HL-60/S4 treated with phorbol 12-myristate 13-acetate at 8.2 ng/mL for 4 days and 3 days (cell line): ENCODE measurements around the gene PYURF.

Source experiments
- in situ Hi-C: fragments of 300-500 bp; cut with MboI; formaldehyde crosslinking; loops from 2 replicates; pipeline ENCODE4 v1.15.0; 2022; ENCODE audit warnings: low sequenced_read_pairs

PYURF gene

DNA sequence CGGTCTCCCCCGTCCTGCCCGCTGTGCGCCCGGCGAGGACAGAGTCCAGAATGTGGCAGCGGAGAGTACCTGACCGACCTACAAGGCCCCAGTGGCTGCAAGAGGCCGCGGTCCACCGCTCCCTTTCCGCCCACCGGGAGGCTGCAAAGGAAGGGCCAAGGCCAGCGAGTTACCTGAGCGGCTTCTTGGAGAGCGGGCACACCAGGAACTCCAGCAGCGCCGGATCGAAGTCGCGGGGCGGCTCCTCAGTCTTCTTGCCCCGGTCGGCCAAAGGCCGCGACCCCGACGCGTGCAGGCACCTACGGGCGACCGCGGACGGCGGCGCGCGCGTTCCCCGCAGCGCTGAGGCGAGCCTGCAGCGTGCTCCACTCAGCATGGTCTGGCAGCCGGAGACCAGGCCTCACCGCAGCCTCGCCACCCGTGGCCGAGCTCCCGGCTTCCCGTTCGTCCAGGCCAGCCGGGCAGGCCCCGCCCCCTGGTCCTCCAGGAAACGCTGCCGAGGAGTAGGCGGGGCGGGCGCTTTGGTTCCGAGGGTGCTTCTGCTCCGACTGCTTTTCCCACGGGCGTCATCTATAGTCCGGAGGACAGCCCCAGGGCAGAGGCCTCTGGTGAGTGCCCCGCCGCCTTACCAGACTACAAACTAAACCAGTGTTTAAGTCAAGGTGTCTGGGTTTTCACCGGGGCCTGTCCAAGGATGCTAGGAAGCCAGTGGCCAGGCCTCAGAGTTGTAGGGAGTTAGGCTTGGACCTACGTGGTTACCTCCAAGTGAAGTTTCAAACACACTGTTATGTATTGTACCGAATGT is at the start of gene PYURF:
TSS of gene PYURF (minus strand) at position 452 of the 805 bp plus-strand sequence. CDS start at position 376, 76 bp downstream.
- in situ Hi-C loops, result loop anchor here (25.0 kb wide), 1 partner anchor 486 kb away; no protein-coding TSS in a partner anchor

GRCh38 chr4:88570001-88570400 is 46.4 kb upstream of the PYURF start:
- in situ Hi-C loops, result no loop called here

DNA sequence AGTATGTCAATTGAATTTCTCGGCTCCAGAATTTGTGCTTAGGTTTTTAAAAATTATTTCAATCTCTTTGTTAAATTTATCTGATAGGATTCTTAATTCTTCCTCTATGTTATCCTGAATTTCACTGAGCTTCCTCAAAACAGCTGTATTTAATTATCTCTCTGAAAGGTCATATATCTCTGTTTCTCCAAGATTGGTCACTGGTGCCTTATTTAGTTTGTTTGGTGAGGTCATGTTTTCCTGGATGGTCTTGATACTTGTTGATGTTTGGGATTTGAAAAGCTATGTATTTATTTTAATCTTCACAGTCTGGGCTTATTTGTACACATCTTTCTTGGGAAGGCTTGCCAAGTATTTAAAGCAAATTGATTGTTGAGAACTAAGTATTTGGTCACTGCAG is 44.0 kb upstream of the PYURF start:
- in situ Hi-C loops, result no loop called here

- in situ Hi-C loops, result loop anchor here (25.0 kb wide), 1 partner anchor 462 kb away; no protein-coding TSS in a partner anchor
Observed at GRCh38 chr4:88549815-88550214, 26.2 kb upstream of the PYURF start.

DNA sequence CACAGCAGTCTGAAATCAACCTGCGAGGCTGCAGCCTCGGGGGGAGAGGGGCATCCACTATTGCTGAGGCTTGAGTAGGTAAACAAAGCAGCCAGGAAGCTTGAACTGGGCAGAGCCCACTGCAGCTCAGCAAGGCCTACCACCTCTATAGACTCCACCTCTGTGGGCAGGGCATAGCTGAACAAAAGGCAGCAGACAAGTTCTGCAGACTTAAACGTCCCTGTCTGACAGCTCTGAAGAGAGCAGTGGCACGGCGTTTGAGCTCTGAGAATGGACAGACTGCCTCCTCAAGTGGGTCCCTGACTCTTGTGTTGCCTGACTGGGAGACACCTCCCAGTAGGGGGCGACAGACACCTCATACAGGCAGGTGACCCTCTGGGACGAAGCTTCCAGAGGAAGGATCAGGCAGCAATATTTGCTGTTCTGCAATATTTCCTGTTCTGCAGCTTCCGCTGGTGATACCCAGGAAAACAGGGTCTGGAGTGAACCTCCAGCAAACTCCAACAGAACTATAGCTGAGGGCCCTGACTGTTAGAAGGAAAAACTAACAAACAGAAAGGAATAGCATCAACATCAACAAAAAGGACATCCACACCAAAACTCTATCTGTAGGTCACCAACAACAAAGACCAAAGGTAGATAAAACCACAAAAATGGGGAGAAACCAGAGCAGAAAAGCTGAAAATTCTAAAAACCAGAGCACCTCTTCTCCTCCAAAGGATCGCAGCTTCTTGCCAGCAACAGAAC is 15.9 kb upstream of the PYURF start:
- in situ Hi-C loops, result loop anchor here (25.0 kb wide), 1 partner anchor 473 kb away; no protein-coding TSS in a partner anchor

- in situ Hi-C loops, result loop anchor here (25.0 kb wide), 1 partner anchor 475 kb away; no protein-coding TSS in a partner anchor
Observed at GRCh38 chr4:88537709-88538108, 14.1 kb upstream of the PYURF start.

- in situ Hi-C loops, result loop anchor here (25.0 kb wide), 1 partner anchor 477 kb away; no protein-coding TSS in a partner anchor
Observed at GRCh38 chr4:88535090-88535755, 11.6 kb upstream of the PYURF start.

- in situ Hi-C loops, result loop anchor here (25.0 kb wide), 1 partner anchor 478 kb away; no protein-coding TSS in a partner anchor
Observed at GRCh38 chr4:88533937-88534750, 10.6 kb upstream of the PYURF start.

- in situ Hi-C loops, result loop anchor here (25.0 kb wide), 1 partner anchor 479 kb away; no protein-coding TSS in a partner anchor
Observed at GRCh38 chr4:88533088-88533790, 9.7 kb upstream of the PYURF start.

DNA sequence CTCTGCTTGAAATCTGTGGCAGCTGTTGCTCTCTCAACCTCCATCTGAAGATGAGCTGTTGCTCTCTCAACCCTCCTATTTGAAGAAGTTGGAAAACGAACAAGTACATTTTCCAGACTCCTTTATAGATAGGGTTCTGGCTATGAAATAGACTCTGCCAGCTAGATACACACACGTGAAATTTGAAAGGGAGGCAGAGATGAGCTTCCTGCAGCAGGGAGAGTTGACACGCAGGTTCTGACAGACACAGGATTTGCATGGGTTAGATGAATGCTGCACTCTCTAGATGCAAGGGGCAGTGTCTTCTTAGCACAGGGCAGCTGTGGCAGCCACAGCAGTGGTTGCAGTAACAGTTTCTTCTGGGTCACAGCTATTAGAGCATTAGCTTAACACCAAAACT is 8.0 kb upstream of the PYURF start:
- in situ Hi-C loops, result loop anchor here (25.0 kb wide), 1 partner anchor 481 kb away; no protein-coding TSS in a partner anchor

DNA sequence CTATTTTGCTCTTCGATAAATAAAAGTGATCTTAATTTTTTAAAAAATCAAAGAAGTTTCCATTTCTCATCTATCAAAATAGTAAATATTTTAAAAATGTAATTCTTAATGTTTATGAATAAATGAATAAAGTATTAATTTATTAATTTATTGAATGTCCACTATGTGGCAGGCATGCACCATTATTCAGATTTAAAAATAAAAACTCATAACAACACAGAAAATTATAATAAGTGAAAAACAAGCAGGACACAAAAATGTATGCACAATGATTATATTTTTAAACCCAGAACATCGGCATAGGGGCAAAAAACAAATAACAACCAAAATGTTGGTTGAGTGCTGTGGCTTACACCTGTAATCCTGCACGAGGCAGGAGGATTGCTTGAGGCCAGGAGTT is 5.3 kb upstream of the PYURF start:
- in situ Hi-C loops, result loop anchor here (25.0 kb wide), 1 partner anchor 483 kb away; no protein-coding TSS in a partner anchor

DNA sequence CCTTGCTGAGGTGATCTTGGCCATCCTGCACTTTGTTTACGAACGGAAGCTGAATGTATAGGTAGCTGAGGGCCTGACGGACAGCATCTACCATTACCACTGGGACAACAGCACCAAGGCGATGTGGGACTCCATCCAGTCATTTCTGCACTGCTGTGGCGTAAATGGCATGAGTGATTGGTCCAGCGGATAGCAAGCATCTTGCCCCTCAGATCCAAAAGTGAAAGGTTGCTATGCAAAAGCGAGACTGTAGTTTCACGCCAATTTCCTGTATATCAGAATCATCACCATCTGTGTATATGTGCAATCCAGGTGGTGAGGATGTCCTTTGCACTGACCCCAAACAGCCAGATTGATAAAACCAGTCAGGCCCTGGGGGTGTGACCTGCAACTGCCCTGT is 4.2 kb upstream of the PYURF start:
- in situ Hi-C loops, result loop anchor here (25.0 kb wide), 1 partner anchor 485 kb away; no protein-coding TSS in a partner anchor

DNA sequence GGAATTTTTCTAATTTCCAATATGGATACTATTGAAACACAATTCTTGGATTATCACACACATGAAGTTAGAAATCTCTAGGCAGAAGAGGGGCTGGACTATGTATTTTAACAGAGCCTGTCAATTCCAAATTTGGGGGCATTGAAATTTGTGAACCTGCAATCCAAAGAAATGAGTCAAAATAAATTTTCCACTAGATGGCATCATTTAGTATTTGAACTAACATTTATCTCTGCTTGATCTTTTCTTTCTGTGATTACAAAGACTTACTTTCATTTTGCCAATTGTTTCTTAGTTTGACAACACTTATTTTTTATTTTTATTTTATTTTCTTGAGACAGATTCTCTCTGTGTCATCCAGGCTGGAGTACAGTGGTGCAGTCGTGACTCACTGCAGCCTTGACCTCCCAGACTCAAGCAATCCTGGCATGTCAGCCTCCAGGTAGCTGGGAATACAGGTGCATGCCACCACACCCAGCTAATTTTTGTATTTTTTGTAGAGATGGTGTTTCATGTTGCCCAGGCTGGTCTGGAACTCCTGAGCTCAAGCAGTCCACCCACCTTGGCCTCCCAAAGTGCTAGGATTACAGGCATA is 2.7 kb upstream of the PYURF start:
- in situ Hi-C loops, result loop anchor here (25.0 kb wide), 1 partner anchor 486 kb away; no protein-coding TSS in a partner anchor

DNA sequence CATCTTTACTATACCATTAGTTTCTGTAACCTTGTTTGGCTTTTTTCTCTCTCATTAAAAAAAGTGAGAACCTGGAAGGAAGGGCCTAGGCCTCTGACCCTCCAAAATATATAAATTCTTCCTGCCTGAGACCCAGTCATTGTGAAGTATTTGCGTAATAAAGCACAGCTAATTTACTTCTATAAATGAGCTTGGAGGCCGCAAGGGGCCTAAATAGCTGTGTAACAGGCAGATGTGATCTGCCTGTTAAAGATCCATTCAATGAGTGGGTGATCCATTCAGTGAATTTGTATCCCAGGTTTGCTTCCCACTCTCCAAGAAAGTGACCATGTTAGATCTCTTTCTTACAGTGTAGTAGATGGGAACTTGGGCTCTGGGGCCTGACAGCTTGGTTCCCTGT is 595 bp upstream of the PYURF start:
- in situ Hi-C loops, result loop anchor here (25.0 kb wide), 1 partner anchor 487 kb away; no protein-coding TSS in a partner anchor

DNA sequence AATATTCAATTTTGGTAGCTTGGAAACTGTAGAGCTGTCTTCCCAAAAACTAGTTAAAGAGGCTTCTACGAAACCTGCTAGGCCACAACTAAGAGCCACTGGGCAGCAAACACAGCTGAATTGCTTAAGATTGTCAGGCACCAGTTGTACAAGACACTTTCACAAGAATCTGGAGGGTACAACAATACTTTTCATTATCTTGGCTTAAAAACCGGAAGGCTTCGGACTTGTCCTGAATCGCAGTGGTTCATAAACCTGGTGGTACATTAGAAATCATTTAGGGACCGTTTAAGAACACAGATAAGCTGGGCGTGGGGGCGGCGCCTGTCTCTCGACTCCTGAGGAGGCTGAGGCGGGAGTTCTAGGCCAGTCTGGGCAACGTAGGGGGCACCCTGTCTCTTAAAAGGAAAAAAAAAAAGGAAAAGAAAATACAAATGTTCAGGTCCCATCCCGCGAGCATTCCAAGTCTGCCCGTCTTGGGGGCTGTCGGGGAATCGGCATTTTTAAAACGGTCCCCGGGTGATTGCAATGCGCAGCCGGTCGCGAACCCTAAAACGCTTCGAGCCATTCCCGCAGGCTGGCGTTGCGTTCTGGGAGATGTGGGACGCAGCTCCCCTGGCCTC is 763 bp downstream of the PYURF start:
- in situ Hi-C loops, result loop anchor here (25.0 kb wide), 1 partner anchor 486 kb away; no protein-coding TSS in a partner anchor

DNA sequence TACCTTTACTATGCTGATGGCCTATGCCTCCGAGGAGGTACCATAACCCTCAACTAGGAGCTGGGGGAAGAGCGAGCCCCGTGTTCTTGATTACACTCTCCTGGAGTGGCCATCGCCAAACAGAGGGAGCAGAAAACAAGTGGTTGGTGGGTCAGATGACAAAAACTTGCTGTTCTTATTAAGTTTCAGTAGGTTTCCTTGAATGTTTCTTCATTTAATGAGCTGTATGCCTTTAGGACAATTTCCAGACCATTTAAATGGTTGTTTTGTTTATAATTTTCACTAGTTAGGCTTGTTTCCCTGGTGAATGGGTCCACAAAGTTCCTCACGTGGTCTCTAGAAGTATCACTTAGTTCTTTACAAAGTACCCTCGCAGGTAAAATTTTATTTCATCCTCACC is 4.7 kb downstream of the PYURF start:
- in situ Hi-C loops, result loop anchor here (10.0 to 25.0 kb wide), 2 partner anchors 304 to 482 kb away; no protein-coding TSS in a partner anchor

DNA sequence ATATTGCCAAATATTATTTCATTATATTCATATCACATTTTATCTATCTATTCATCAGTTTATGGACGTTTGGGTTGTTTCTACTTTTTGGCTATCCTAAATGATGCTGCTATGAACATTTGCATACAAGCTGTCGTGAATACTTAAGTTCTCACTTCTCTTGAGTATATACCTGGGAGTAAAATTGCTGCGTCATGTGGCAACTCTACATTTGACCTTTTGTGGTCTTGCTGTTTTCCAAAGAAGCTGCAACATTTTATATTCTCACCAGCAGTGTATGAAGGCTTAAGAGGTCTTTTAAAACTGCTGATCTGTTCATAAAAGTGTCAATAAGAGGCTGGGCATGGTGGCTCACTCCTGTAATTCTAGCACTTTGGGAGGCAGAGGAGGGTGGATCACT is 5.8 kb downstream of the PYURF start:
- in situ Hi-C loops, result loop anchor here (10.0 to 25.0 kb wide), 2 partner anchors 303 to 481 kb away; no protein-coding TSS in a partner anchor

DNA sequence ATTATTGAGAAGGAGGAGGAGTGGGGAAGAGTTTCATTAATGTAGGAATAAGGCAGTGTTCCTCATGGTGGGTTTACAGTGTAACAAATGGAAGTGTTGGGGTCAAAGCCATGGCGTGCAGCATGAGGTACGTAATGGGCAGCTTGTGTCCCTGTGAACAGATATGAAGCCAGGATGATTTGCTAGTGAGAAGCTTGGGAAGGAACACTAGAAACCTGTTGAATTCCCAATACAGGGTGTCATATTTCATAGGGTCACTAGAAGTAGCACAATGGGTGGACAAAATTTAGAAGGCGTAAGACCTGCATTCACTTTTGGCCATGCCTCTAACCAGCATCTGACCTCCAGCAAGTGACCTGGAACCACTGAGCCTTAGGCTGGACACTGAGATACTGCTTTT is 6.8 kb downstream of the PYURF start:
- in situ Hi-C loops, result loop anchor here (10.0 to 25.0 kb wide), 2 partner anchors 302 to 479 kb away; no protein-coding TSS in a partner anchor
